GM23338 (cell line): ENCODE measurements around the gene SNX9. TPM values are rescaled to one million over a fixed set of nuclear protein-coding genes. Genes with fewer than 3 reads are reported as not detected.

Experiments used
- ATAC-seq: fragments of 200-7000 bp; cut with Tn5 transposase; 3 replicates; pipeline ENCODE4 v1.9.1; 2020
- DNase-seq: peaks from one replicate; pipeline ENCODE4 v3.0.0-alpha.2; 2015; ENCODE audit warnings: low spot score
- H2AFZ ChIP-seq: fragments of 200-600 bp; sonication (generic); 2 replicates; pipeline ENCODE4 v1.8.0; 2016; ENCODE audit warnings: antibody characterized with exemption, mild to moderate bottlenecking, moderate library complexity
- H3F3A ChIP-seq: fragments of 200-600 bp; sonication (generic); replicated peaks from 2 replicates; pipeline ENCODE4 v1.8.0; 2017; ENCODE audit warnings: antibody characterized with exemption, mixed run types, low read depth
- H3K27ac ChIP-seq: fragments of 200-600 bp; sonication (generic); 2 replicates; pipeline ENCODE4 v1.6.1; 2016; ENCODE audit warnings: low read depth
- H3K27me3 ChIP-seq: fragments of 200-600 bp; sonication (generic); 2 replicates; pipeline ENCODE4 v1.8.0; 2016; ENCODE audit warnings: mild to moderate bottlenecking, mixed run types, moderate library complexity; ENCODE audit not compliant: insufficient read depth
- H3K36me3 ChIP-seq: fragments of 200-600 bp; sonication (generic); 2 replicates; pipeline ENCODE4 v1.8.0; 2016; ENCODE audit warnings: mild to moderate bottlenecking; ENCODE audit not compliant: insufficient read depth
- H3K4me1 ChIP-seq: fragments of 200-600 bp; sonication (generic); 2 replicates; pipeline ENCODE4 v1.8.0; 2016; ENCODE audit warnings: mild to moderate bottlenecking, moderate library complexity; ENCODE audit not compliant: insufficient read depth
- H3K4me2 ChIP-seq: fragments of 200-600 bp; sonication (generic); 2 replicates; pipeline ENCODE4 v1.7.1; 2017; ENCODE audit warnings: mixed run types
- H3K4me3 ChIP-seq: fragments of 200-600 bp; sonication (generic); 2 replicates; pipeline ENCODE4 v1.6.1; 2016; ENCODE audit warnings: mixed run types
- H3K79me2 ChIP-seq: fragments of 200-600 bp; sonication (generic); replicated peaks from 2 replicates; pipeline ENCODE4 v1.8.0; 2017; ENCODE audit warnings: mild to moderate bottlenecking; ENCODE audit not compliant: insufficient read depth
- H3K9me2 ChIP-seq: fragments of 200-600 bp; sonication (generic); 2 replicates; pipeline ENCODE4 v1.8.0; 2017; ENCODE audit not compliant: insufficient read depth
- H4K20me1 ChIP-seq: fragments of 200-600 bp; sonication (generic); replicated peaks from 2 replicates; pipeline ENCODE4 v1.8.0; 2017; ENCODE audit warnings: mild to moderate bottlenecking; ENCODE audit not compliant: insufficient read depth
- H3K27ac Mint-ChIP-seq: 2 replicates; pipeline ENCODE4 v1.8.0; 2020; ENCODE audit warnings: inconsistent platforms, mild to moderate bottlenecking, moderate library complexity, mixed read lengths
- H3K27me3 Mint-ChIP-seq: 3 replicates; pipeline ENCODE4 v1.8.0; 2022; ENCODE audit warnings: low read depth, mild to moderate bottlenecking, moderate library complexity, mixed read lengths, inconsistent platforms; ENCODE audit not compliant: insufficient read depth, poor library complexity
- H3K36me3 Mint-ChIP-seq: 3 replicates; pipeline ENCODE4 v1.8.0; 2021; ENCODE audit warnings: low read depth, mild to moderate bottlenecking, inconsistent platforms, moderate library complexity, mixed read lengths
- H3K4me1 Mint-ChIP-seq: 3 replicates; pipeline ENCODE4 v1.8.0; 2020; ENCODE audit warnings: mild to moderate bottlenecking, inconsistent platforms, mixed read lengths
- H3K4me3 Mint-ChIP-seq: 3 replicates; pipeline ENCODE4 v1.8.0; 2021; ENCODE audit warnings: moderate library complexity, mild to moderate bottlenecking, inconsistent platforms, mixed read lengths
- H3K9me3 Mint-ChIP-seq: 3 replicates; pipeline ENCODE4 v1.8.0; 2020; ENCODE audit warnings: moderate library complexity, mild to moderate bottlenecking, inconsistent platforms, mixed read lengths
- CREB1 ChIP-seq: fragments of 250-450 bp; sonication (Bioruptor Pico); IDR thresholded peaks from 2 replicates; pipeline ENCODE4 v1.5.0; 2020; ENCODE audit warnings: low read depth, mild to moderate bottlenecking, moderate library complexity
- ETS1 ChIP-seq: IDR thresholded peaks from 2 replicates; pipeline ENCODE4 v1.6.1; 2016; ENCODE audit warnings: antibody characterized with exemption
- EZH2 ChIP-seq: fragments of 200-600 bp; sonication (generic); IDR thresholded peaks from one replicate; pipeline ENCODE4 v1.8.0; 2017; ENCODE audit warnings: antibody characterized with exemption, mild to moderate bottlenecking, low read depth; ENCODE audit not compliant: unreplicated experiment
- EZH2phosphoT487 ChIP-seq: fragments of 200-600 bp; sonication (generic); IDR thresholded peaks from one replicate; pipeline ENCODE4 v1.8.1; 2018; ENCODE audit warnings: antibody characterized with exemption; ENCODE audit not compliant: unreplicated experiment
- JUNB ChIP-seq: IDR thresholded peaks from one replicate; pipeline ENCODE4 v1.6.1; 2016; ENCODE audit warnings: antibody characterized with exemption; ENCODE audit not compliant: unreplicated experiment
- NANOG ChIP-seq: IDR thresholded peaks from 2 replicates; pipeline ENCODE4 v1.6.1; 2016; ENCODE audit warnings: antibody characterized with exemption, borderline replicate concordance
- POLR2AphosphoS5 ChIP-seq: IDR thresholded peaks from 2 replicates; pipeline ENCODE4 v1.6.1; 2016; ENCODE audit warnings: antibody characterized with exemption, low read depth
- STAT1 ChIP-seq: IDR thresholded peaks from one replicate; pipeline ENCODE4 v1.6.1; 2016; ENCODE audit warnings: antibody characterized with exemption; ENCODE audit not compliant: unreplicated experiment
- ZNF114 ChIP-seq: fragments of 250-450 bp; sonication (Bioruptor Pico); IDR thresholded peaks from 2 replicates; pipeline ENCODE4 v1.5.0; 2020; ENCODE audit warnings: mild to moderate bottlenecking, moderate library complexity
- ZNF331 ChIP-seq: fragments of 250-450 bp; sonication (Bioruptor Pico); IDR thresholded peaks from 2 replicates; pipeline ENCODE4 v1.5.0; 2020; ENCODE audit warnings: low read depth, mild to moderate bottlenecking, moderate library complexity
- polyA plus RNA-seq: library from polyadenylated mRNA; unstranded; fragments of >200 nt; fragmentation: Nextera tagmentation; extraction: Ambion mirVana; gene quantifications from 2 replicates; pipeline ENCODE4 v1.2.1, GENCODE V29; 2016
- total RNA-seq: library from RNA; depleted of rRNA; stranded (reverse); fragments of >200 nt; shearing (Covaris generic); gene quantifications from 2 replicates; pipeline ENCODE4 v1.2.3, GENCODE V29; 2014
- TF ChIP-seq, protein P1 (sequence below), 2 experiments: fragments of 200-600 bp in 1 of 2; sonication (generic) in 1 of 2; conservative IDR thresholded peaks; 2 replicates each; pipeline versions ENCODE4 v1.5.1 to v1.6.1; 2016 to 2017; ENCODE audit warnings: antibody characterized with exemption in 2 of 2, low read depth in 2 of 2, mild to moderate bottlenecking in 2 of 2, moderate library complexity in 1 of 2
- TF ChIP-seq, protein P2 (sequence below): IDR thresholded peaks from one replicate; pipeline ENCODE4 v1.6.1; 2018; ENCODE audit warnings: antibody characterized with exemption; ENCODE audit not compliant: unreplicated experiment

SNX9 gene
- total and polyA plus RNA-seq, 2 experiments from 2014 or later: 18.4 to 23.3 TPM

DNA sequence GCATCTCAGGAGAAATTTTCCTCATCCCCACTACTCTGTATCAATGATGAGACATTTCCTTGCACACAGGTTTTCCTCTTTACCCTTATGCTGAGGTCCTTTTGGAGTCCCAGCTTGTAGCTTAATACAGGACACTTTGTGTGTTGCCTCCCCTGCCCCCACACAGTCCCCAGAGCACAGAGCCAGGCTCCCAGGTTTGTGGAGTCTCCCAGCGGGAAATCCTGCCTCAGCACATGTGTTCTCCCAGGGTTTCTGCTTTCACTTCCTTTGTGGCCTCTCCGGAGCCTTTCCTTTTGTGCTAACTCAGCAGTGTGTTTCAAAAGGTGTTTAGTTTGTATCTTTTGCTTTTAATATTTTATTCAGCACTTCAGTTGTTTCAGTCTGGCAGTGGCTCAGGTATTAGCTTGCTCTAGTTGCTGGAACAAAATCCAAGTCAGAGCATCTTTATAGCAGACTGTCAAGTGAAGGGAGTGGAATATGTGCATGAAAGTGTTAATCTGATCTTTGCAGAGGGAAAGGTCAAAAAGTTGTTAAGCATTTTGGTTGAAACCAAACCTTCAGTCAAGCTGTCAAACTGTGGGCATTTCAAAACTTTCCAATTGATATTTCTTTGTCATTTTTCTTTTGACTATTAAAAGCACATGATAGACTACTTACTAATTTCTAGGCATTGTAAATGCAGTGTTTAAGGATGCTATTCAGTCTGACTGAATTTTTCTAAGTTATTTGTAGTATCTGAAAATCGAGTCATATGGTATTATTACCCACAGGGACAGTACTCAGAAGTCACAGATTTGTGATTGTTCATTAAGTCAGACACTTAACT lies 8.6 kb downstream of the SNX9 start:
- Mint-ChIP-seq H3K36me3 (0 out of 3 replicates have a peak, but pooled peaks cover 5% of the 10 kb centered on the region), H3K4me3 (peak overlapping the region; percentile 60), H3K4me1 (peaks cover 66% of the 10 kb centered on the region), H3K27me3 (peaks cover 2% of the 10 kb centered on the region), H3K9me3 (no peaks in the 10 kb centered on the region), H3K27ac (peak overlapping the region; percentile 92)
- H3K27me3 ChIP-seq: no peaks in the 10 kb centered on the region
- DNase-seq: peak; percentile 88
- ATAC-seq: peak; percentile 94
- peak; percentile 27; the same call in 1 of the 2 replicates for TF ChIP-seq ETS1
- no peak for TF ChIP-seq CREB1 (CRISPR knock-in tag)
- H3K4me3 ChIP-seq: peak overlapping the region; percentile 38
- peak overlapping the region; percentile 69 for H3K4me2 ChIP-seq
- H3K36me3 ChIP-seq: no peaks in the 10 kb centered on the region
- peaks cover 89% of the 10 kb centered on the region for H3K79me2 ChIP-seq
- no peaks in the 10 kb centered on the region for H3F3A ChIP-seq
- peaks cover 48% of the 10 kb centered on the region for H3K4me1 ChIP-seq
- no peaks in the 10 kb centered on the region for H4K20me1 ChIP-seq
- peak overlapping the region; percentile 92 for H3K27ac ChIP-seq
- H2AFZ ChIP-seq: no peak overlapping the region
- no peaks in the 10 kb centered on the region for H3K9me2 ChIP-seq

DNA sequence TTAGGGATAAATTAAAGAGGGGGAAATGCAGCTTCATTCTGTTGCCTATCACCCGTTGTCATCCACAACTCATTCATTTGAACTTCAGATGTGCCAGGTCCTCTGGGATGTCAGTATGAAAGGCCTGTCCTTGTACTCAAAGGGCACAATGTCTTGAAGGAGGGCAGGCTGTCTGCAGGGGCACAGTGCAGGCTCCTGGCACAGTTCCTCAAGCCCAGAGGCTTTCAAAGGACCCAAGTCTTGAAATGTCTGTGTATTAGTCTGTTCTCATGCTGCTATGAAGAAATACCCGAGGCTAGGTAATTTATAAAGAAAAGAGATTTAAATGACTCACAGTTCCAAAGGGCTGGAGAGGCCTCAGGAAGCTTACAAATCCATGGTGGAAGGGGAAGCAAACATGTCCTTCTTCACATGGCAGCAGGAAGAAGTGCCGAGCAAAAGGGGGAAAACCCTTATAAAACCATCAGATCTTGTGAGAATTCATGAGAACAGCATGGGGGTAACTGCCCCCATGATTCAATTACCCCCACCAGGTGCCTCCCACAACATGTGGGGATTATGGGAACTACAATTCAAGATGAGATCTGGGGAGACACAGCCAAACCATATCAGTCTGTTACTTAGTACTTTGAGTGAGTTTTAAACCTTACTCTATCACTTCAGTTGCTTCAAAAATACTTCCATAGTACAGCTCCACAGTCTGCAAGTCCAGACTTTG lies 9.4 kb downstream of the SNX9 start:
- Histone ChIP-seq H3K4me1 (peaks cover 48% of the 10 kb centered on the region), H2AFZ (no peak overlapping the region), H3K9me2 (no peaks in the 10 kb centered on the region), H3K79me2 (peaks cover 97% of the 10 kb centered on the region), H3K4me2 (peak overlapping the region; percentile 69), H3F3A (no peaks in the 10 kb centered on the region), H3K4me3 (no peak overlapping the region), H4K20me1 (no peaks in the 10 kb centered on the region), H3K36me3 (no peaks in the 10 kb centered on the region), H3K27ac (peak overlapping the region; percentile 92), H3K27me3 (no peaks in the 10 kb centered on the region)
- 0 out of 3 replicates have a peak, but pooled peaks cover 5% of the 10 kb centered on the region for H3K36me3 Mint-ChIP-seq
- H3K4me3 Mint-ChIP-seq: peak overlapping the region; percentile 60; the same call in 1 of the 3 replicates
- peak overlapping the region; percentile 92 for H3K27ac Mint-ChIP-seq
- DNase-seq (no peak), ATAC-seq (no peak; the same call in 2 of the 3 replicates)
- H3K27me3 Mint-ChIP-seq: peaks cover 3% of the 10 kb centered on the region
- H3K4me1 Mint-ChIP-seq: peaks cover 66% of the 10 kb centered on the region
- H3K9me3 Mint-ChIP-seq: no peaks in the 10 kb centered on the region
- TF ChIP-seq ZNF114 (no peak), ZNF331 (CRISPR knock-in tag) (no peak), STAT1 (no peak), EZH2phosphoT487 (no peak), JUNB (no peak), POLR2AphosphoS5 (no peak), ETS1 (no peak), CREB1 (CRISPR knock-in tag) (no peak), NANOG (no peak), EZH2 (no peak)
- TF ChIP-seq, protein P1, sequence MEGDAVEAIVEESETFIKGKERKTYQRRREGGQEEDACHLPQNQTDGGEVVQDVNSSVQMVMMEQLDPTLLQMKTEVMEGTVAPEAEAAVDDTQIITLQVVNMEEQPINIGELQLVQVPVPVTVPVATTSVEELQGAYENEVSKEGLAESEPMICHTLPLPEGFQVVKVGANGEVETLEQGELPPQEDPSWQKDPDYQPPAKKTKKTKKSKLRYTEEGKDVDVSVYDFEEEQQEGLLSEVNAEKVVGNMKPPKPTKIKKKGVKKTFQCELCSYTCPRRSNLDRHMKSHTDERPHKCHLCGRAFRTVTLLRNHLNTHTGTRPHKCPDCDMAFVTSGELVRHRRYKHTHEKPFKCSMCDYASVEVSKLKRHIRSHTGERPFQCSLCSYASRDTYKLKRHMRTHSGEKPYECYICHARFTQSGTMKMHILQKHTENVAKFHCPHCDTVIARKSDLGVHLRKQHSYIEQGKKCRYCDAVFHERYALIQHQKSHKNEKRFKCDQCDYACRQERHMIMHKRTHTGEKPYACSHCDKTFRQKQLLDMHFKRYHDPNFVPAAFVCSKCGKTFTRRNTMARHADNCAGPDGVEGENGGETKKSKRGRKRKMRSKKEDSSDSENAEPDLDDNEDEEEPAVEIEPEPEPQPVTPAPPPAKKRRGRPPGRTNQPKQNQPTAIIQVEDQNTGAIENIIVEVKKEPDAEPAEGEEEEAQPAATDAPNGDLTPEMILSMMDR (conservative IDR thresholded peaks at IDR 0.05; ENCODE audit: low read depth in 2 of 2): no peak
- TF ChIP-seq, protein P2, sequence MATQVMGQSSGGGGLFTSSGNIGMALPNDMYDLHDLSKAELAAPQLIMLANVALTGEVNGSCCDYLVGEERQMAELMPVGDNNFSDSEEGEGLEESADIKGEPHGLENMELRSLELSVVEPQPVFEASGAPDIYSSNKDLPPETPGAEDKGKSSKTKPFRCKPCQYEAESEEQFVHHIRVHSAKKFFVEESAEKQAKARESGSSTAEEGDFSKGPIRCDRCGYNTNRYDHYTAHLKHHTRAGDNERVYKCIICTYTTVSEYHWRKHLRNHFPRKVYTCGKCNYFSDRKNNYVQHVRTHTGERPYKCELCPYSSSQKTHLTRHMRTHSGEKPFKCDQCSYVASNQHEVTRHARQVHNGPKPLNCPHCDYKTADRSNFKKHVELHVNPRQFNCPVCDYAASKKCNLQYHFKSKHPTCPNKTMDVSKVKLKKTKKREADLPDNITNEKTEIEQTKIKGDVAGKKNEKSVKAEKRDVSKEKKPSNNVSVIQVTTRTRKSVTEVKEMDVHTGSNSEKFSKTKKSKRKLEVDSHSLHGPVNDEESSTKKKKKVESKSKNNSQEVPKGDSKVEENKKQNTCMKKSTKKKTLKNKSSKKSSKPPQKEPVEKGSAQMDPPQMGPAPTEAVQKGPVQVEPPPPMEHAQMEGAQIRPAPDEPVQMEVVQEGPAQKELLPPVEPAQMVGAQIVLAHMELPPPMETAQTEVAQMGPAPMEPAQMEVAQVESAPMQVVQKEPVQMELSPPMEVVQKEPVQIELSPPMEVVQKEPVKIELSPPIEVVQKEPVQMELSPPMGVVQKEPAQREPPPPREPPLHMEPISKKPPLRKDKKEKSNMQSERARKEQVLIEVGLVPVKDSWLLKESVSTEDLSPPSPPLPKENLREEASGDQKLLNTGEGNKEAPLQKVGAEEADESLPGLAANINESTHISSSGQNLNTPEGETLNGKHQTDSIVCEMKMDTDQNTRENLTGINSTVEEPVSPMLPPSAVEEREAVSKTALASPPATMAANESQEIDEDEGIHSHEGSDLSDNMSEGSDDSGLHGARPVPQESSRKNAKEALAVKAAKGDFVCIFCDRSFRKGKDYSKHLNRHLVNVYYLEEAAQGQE: no peak
